ENCODE data around the gene ATP8B4.

The ATP8B4 gene

GRCh38 chr15:49953421-49953820, 165.6 kb downstream of the ATP8B4 start:
- DNase-seq (ENCODE audit: low read depth), result no peak

- DNase-seq (ENCODE audit: low read depth), result no peak
These were observed 172.4 kb downstream of the ATP8B4 start for GRCh38 chr15:49946681-49947080.

GRCh38 chr15:49934487-49934886, 184.5 kb downstream of the ATP8B4 start:
- DNase-seq (ENCODE audit: low read depth), result no peak

- no peak for DNase-seq (ENCODE audit: low read depth)
These were observed 191.7 kb downstream of the ATP8B4 start for GRCh38 chr15:49927189-49927861.

GRCh38 chr15:49926740-49927139, 192.3 kb downstream of the ATP8B4 start:
- no peak for DNase-seq (ENCODE audit: low read depth)

- no peak for DNase-seq (ENCODE audit: low read depth)
These were observed 195.4 kb downstream of the ATP8B4 start for GRCh38 chr15:49923671-49924070.

- DNase-seq (ENCODE audit: low read depth), result no peak
These were observed 200.0 kb downstream of the ATP8B4 start for GRCh38 chr15:49919034-49919433.

GRCh38 chr15:49918121-49918520, 200.9 kb downstream of the ATP8B4 start:
- DNase-seq (ENCODE audit: low read depth), result no peak

GRCh38 chr15:49916998-49917397, 202.0 kb downstream of the ATP8B4 start:
- no peak for DNase-seq (ENCODE audit: low read depth)

- no peak for DNase-seq (ENCODE audit: low read depth)
These were observed 203.2 kb downstream of the ATP8B4 start for GRCh38 chr15:49915822-49916221.

GRCh38 chr15:49908933-49909295, 210.1 kb downstream of the ATP8B4 start:
- no peak for DNase-seq (ENCODE audit: low read depth)

GRCh38 chr15:49908236-49908932, 210.6 kb downstream of the ATP8B4 start:
- no peak for DNase-seq (ENCODE audit: low read depth)

GRCh38 chr15:49906966-49907365, 212.1 kb downstream of the ATP8B4 start:
- no peak for DNase-seq (ENCODE audit: low read depth)

GRCh38 chr15:49905221-49905620, 213.8 kb downstream of the ATP8B4 start:
- no peak for DNase-seq (ENCODE audit: low read depth)

GRCh38 chr15:49904296-49904695, 214.7 kb downstream of the ATP8B4 start:
- DNase-seq (ENCODE audit: low read depth), result no peak

- no peak for DNase-seq (ENCODE audit: low read depth)
These were observed 216.1 kb downstream of the ATP8B4 start for GRCh38 chr15:49902685-49903501.

- DNase-seq (ENCODE audit: low read depth), result no peak
These were observed 216.9 kb downstream of the ATP8B4 start for GRCh38 chr15:49901996-49902684.

- no peak for DNase-seq (ENCODE audit: low read depth)
These were observed 217.7 kb downstream of the ATP8B4 start for GRCh38 chr15:49901321-49901720.

- DNase-seq (ENCODE audit: low read depth), result no peak
These were observed 218.2 kb downstream of the ATP8B4 start for GRCh38 chr15:49900903-49901235.

- no peak for DNase-seq (ENCODE audit: low read depth)
These were observed 218.8 kb downstream of the ATP8B4 start for GRCh38 chr15:49900006-49900902.

- DNase-seq (ENCODE audit: low read depth), result no peak
These were observed 220.3 kb downstream of the ATP8B4 start for GRCh38 chr15:49898575-49899283.

Measured in stimulated activated CD8-positive, alpha-beta memory T cell treated with anti-CD3 and anti-CD28 coated beads, Interleukin-4, amount 100 ng/mL, for 24 hours (primary cell).